HS-27A (cell line): Measurements from ENCODE around the gene HOXD1.

ENCODE experiments used
- DNase-seq: peaks from one replicate; pipeline ENCODE4 v3.0.0-alpha.2; 2012; ENCODE audit warnings: low read depth, missing footprints

HOXD1 gene

DNA sequence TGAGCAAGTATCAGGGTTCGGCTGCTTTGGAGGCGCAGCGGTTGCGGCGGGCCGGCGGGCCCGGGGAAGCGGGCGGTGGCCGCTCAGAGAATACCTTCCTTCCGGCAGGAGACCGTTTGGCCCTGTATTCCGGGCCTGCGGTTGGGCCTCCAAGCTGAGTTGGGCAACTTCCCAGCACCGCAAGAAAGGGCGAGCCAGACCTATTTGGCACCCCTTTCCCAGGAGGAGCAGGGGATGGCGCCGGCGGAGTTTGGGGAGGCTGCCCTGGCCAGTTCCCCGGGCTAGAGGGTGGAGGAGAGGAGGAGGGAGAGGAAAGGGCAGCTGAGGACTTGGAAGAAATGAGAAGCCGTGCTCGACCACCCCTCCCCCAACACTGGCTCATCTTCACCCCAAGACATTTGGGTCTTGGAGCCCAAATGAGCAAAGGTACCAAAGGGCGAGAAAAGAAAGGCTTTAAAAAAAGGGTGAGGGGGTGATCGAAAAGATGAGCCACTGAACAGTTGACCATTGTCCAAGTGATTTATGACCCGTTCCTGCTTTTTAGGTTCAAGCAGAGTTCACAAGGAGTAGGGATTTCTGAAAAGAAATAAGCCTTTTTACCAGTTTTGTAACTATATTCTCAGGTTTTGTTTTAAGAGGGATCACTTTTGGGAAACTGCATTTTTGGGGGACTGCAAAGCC is 23.0 kb upstream of the HOXD1 start:
- DNase-seq, result no peak

DNA sequence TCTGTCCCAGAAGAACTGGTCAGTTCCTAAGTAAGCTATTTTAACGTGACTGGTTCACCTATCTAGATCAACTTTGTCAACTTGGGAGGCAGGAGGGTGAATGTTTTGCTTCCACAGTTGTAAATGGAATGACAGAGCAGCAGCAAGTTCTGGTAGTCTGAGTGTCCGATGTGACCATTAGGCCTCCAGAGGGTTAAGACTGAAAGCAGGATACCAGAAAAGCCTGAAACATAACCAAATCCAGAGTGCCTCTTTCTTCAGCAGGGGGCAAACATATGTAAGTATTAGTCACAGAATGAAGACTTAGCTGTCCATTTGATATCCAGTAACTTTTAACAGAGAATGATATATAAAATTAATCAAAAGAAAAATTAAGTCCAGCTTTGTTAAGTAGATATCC is 22.2 kb upstream of the HOXD1 start:
- no peak for DNase-seq

DNA sequence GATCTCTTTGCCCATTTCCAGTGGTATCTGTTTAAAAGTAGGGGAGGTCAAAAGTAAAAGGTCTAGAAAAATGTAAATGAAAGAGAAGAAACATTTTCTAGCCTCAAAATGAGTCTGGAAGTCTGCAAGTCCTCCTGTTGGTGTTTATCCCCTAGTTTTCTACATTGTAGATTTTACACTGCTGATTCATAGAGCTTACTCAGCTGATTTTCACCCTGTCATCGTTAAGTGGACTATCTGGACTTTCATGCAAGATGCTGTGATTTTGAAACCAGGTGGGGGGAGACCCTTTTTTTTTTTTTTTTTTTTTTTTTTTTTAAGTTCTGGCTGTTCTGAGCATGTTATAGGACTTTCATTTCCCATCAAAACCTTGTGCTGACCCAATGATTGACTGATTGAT is 21.1 kb upstream of the HOXD1 start:
- DNase-seq, result no peak

DNA sequence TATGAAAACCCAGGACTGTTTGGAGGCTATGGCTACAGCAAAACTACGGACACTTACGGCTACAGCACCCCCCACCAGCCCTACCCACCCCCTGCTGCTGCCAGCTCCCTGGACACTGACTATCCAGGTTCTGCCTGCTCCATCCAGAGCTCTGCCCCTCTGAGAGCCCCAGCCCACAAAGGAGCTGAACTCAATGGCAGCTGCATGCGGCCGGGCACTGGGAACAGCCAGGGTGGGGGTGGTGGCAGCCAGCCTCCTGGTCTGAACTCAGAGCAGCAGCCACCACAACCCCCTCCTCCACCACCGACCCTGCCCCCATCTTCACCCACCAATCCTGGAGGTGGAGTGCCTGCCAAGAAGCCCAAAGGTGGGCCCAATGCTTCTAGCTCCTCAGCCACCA is 19.3 kb upstream of the HOXD1 start:
- DNase-seq, result no peak

DNA sequence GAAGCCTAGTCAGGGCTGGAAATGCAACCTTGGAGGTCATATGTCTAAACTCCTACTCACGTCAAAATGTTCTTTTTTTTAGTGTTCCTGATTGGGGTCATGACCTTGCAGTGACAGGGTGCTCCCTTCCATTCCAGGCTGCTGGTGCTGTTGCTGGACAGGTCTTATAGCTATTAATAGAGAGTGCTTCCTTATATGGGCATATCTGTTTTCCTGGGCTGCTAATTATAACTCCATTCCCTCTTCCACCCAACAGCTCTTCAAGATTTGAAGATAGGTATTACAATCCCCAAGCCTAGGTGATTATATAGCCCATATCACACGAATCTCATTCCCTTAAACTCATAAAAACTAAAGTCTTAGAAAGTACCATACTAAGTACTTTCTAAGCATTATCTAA is 18.8 kb upstream of the HOXD1 start:
- no peak for DNase-seq

DNA sequence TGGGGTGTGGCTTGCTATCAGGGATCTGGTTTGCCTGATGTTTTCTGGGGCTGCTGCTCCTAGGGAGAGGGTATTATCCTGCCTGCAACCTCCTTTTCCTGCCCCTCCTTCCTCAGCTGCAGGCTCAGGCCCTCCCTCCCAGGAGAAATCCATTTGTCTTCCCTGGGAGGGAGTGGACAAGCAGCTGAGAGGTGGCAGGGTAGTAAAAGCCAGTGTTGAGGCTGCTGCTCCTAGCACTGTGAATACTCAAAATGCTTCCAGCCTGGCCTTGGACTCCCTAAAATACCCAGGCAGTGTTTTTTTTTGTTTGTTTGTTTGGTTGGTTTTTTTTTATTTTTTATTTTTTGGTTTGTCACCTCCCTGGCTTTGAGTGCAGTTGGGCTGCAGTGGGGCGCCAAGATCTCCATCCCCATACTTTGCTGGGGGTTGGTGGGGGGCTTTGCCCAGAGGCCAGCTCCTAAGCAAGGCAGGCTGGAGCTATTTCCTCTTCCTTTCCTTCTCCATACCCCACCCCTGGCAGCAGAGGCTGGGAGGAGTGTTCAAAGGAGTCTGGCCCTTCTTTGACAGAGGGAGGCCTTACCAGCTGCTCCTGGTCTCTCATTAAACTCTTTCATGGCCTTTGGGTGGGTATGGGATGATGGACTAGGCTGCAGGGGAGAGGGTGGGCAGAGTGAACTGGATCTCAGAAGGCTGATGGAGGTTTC is 17.7 kb upstream of the HOXD1 start:
- DNase-seq, result no peak

DNA sequence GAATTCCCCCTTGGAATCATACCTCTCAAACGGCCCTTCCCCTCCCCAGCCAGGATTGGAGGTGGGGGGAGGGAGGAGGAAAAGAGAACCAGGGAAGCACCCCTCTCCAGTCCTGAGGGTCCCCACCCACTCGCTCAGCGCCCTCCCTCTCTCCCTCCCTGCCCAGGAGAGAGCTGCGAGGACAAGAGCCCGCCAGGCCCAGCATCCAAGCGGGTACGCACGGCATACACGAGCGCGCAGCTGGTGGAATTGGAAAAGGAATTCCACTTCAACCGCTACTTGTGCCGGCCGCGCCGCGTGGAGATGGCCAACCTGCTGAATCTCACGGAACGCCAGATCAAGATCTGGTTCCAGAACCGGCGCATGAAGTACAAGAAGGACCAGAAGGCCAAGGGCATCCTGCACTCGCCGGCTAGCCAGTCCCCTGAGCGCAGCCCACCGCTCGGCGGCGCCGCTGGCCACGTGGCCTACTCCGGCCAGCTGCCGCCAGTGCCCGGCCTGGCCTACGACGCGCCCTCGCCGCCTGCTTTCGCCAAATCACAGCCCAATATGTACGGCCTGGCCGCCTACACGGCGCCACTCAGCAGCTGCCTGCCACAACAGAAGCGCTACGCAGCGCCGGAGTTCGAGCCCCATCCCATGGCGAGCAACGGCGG is 17.0 kb upstream of the HOXD1 start:
- no peak for DNase-seq

DNA sequence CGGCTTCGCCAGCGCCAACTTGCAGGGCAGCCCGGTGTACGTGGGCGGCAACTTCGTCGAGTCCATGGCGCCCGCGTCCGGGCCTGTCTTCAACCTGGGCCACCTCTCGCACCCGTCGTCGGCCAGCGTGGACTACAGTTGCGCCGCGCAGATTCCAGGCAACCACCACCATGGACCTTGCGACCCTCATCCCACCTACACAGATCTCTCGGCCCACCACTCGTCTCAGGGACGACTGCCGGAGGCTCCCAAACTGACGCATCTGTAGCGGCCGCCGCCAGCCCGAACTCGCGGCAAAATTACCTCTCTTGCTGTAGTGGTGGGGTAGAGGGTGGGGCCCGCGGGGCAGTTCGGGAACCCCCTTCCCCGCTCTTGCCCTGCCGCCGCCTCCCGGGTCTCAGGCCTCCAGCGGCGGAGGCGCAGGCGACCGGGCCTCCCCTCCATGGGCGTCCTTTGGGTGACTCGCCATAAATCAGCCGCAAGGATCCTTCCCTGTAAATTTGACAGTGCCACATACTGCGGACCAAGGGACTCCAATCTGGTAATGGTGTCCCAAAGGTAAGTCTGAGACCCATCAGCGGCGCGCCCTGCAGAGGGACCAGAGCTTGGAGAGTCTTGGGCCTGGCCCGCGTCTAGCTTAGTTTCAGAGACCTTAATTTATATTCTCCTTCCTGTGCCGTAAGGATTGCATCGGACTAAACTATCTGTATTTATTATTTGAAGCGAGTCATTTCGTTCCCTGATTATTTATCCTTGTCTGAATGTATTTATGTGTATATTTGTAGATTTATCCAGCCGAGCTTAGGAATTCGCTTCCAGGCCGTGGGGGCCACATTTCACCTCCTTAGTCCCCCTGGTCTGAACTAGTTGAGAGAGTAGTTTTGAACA is 16.2 kb upstream of the HOXD1 start:
- no peak for DNase-seq

DNA sequence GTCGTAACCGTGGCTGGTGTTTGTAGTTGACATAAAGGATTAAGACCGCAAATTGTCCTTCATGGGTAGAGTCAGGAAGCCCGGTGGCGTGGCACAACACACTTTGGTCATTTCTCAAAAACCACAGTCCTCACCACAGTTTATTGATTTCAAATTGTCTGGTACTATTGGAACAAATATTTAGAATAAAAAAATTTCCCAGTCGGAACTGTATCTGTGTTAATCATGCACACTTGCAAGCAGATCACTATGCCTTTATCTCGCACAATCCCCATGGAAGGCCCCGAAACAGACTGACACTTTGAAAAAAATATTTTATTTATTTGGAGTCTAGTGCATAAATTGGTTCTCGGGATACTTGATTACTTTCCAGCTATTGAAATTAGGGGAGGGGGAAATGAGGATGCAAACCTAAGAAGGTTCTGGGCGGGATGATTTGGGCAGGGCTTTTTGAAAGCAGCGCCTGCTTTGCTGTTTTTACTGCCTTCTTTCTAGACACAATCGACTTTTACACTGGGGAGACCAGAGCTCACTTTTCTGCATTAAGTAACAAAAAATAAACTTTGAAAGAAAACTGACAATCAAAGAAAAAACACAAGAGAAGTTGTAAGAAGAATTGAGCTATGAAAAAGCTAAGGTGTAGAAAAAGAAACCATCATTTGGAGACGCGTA is 15.4 kb upstream of the HOXD1 start:
- no peak for DNase-seq

DNA sequence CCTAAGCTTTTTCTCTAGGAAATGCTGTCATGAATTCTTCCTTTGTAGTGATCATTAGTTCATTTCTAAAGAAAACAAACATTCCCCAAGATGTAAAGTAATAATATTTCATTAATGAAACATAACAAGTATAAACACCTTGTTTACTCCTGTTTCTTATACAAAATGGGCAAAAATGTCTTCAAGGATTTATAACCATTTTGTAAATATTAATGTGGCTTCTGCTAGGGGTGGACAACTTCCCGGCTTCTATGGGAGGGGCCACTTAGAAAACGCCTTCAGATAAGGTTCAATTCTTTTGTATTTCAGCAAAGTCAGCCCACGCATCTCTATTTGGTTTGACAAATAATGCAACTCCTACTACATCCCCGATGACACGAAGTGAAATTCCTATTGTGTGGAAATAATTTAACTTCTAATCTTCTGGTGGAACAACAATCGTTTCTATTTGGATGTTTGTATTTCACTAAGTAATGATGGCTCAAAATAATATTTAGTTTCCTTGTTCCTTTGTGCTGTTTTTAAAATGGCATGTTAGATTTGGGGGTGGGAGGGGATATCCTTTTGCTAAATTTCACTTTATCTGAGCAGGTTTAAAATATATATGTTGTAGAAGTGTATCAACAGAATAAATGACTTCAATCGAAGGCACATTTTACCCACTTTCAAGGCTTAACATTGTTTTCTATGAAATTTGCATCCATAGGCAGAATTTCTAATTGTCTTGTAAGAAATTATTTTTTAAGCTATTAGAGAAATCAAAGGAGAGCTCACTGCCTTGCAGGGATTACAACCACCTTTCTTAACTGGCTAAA is 14.7 kb upstream of the HOXD1 start:
- DNase-seq, result no peak

DNA sequence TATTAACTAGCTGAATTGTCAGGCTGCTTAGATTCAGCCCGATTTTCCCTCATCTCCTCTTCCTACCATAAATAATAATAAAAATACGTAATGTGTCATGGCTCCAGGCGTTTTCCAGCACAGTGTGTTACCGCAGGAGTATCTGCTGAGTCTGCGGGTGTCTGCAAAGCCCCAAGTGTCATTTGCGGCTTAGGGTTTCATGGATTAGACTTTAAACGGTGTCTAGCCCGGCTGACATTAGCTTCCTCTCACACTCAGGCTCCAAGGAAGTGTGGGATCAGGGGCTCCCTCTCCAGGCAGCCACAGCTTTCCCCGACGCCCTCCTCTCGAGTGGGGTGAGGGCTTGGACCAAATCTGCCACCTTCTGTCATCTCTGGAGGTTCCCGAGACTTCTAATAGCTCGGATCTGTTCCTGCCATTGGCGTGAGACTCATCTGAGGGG is 14.1 kb upstream of the HOXD1 start:
- no peak for DNase-seq

DNA sequence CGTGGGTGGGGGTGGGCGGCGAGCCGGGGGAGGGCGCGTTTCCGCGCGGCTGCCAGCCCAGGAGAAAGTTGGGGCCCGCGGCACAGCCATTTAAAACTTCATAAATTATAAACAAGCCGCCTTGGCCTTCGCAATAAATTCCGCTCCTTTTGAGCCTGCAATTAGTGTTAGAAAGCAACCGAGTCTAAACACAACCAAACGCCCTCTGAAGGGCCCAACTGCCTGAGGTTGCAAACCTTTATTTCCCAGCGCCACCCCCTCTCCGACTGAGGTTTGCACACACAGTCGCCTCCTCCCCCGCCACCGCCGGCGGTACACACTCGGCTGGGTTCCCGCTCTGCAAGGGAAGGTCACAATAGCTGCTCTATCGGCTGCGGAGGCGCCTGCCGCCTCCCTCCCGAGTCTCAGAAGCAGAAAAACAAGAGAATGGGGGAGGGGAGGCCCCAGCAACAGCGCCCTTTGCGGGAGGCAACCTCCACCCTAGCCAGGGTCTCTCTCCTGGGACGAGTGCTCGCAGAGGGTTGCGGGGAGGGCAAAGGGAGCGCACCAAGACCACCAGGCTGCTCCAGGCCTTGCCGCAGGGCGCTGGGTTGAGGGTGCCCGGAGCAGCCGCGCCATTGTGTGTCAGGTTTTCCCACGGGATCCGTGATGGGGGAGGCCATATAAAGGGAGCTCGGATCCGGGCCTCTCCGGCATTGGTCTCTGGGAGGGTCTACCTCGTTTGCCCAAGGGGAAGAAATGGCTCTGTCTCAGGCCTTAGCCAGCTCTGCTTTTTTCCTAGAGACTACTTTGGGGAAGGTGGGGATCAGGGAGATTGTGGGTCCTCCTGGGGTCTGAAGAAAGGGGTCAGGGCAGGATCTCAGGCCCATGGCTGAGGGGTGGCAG is 13.4 kb upstream of the HOXD1 start:
- DNase-seq, result no peak

DNA sequence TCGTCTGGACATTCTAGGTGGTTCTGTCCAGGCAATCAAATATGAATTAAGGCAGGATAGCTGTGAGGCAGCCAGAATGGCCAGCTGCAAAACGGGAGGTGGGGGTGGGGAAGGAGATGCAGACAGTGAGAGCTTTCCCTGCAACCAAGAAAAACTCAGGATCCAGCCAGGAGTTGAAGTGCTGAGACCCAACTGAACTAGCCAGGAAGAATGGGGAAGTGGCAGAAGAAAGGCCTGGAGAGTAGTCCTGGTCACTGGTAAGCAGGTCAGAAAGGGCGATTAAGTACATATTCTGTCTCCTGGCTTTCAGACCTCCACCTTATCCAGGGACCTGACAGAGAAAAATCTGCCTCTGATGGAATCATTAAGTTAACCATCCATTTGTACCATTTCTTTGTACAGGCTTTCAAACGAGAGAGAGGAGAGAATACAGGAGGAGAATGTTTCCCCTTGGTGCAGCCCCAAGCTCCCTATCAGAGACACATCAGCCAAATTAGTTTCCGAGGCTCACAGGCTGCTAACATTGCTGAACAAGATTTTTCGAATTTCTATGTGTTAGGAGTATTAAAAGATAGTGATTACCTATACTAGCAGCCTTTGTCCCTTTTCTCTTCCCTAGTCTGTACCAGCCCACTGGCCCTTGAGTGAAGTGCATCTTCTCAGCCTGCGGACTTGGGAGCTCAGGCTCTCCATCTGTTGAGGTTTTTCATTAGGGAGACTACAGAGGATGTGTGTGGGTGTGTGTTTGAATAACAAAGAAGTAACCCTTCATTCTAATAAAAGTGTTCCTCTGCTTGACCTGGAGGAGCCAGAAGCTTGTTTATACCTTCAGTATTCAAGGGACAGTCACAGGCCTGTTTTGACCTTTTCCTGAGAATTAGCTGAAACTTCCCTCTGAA is 12.5 kb upstream of the HOXD1 start:
- DNase-seq, result no peak

DNA sequence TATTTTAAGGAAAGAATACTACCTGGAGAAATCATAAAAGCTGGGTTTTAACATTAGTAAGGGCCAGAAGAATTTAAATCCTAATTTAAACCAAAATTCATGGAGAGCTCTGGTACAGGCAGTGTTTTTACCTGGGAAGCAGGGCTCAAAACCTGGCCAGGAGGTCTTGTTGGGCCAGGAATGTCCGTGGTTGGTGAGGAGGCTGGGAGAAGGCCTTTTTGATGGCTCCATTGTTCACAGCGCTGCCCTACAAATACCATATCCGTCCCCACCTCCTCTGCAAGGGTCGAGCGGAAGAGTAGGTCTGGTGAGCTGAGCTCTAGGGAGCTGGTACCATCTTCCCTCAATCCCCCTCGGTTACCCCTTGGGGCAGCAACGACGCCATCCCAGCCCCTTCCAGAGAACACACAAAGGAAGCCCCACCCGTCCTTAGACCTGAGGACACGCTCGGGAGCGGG is 10.9 kb upstream of the HOXD1 start:
- DNase-seq, result no peak

DNA sequence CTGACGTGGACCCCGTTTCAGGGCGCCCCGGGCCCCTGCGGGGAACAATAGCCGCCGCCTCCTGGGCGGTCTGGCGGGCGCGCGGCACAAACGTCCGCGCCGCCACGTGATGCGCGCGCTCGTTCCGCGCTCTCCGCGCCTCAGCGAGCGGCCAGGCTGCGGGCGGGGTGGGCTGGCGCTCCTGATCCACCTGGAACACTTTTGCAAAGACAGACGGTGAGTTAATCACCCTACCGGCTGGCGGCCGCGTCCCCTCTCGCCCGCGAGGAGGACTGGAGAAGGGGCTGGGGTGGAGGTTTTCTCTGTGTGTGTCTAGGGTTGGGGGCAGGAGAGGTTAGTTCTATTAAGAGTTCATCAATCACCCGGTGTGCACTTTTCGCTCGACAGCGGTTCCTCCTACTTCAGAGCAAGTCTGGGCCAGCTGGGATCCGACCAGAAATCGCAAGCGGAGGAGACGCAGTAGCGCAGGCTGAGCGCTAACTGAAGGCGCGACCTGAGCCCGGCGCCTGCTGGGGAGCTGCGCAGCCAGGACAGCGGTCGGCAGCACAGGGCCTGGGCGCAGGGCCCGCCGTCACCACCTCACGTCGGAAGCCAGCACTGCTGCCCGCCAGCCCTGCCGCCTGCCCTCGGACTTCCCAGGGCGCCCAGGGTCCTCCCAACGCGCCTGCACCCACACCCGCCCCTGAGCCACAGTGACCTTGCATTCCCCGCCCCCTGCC is 10.3 kb upstream of the HOXD1 start:
- DNase-seq, result no peak

DNA sequence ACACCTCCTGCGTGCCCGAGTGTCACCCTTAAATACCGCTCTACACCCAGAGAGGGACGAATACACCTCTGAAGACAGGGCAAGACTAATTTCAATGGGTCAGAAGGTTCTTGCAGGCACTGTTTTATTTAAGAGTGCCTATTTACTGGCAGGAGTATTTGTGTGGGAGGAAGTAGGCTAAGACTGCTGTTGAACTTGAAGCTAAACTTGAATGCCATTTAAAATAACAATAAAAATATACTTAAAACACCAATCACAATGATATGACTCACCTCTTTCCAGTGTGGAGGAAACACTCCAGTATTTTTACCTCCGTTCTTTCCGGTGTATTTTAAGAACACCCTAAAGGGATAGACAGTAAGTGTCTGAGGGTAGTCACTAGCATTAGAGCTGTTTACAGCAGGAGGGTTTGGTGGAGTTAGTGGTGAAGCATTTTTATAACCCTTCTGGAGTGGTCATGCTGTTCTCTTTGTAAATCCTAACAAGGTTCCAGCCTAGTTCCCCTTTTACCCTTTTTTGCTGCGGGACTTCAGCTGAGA is 9.6 kb upstream of the HOXD1 start:
- no peak for DNase-seq

DNA sequence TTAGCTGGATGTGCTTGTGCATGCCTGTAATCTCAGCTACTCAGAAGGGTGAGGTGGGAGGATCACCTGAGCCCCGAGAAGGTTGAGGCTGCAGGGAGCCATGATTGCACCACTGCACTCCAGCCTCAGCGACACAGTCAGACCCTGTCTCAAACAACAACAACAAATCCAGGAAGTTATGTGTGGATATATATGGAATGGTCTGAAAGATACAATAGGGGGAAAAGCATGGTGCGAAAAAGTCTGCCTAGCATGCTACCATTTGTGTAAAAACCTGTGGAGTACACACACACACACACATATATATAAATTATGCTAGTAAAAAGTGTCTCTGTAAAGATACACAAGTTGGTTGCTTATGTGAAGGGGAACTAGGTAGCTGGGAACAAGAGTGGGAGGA is 6.9 kb upstream of the HOXD1 start:
- no peak for DNase-seq

DNA sequence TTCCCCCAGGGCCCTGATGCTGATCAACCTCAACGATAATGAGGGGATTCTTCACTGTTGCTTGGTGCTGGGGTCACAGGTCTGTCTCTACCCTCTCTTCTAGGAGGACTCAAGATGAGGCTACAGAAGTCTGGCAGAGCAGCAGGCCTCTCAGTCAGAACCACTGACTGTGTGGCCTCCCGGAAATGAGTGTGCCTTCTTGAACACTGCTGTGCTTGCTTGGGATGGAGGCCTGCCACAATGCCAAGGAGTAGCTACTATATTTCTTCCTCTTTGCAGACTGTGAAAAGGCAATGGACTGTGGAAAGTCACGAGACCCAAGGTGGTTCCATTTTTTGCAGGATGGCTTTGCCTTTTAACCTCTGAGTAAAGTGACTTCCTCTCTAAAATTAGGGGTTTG is 5.8 kb upstream of the HOXD1 start:
- DNase-seq, result no peak
